Lung (tissue), 12 donors: ENCODE measurements around the gene DENND2C. TPM values are rescaled to one million over a fixed set of nuclear protein-coding genes. Genes with fewer than 3 reads are reported as not detected.

ENCODE experiments used
- ATAC-seq: fragments of 200-7000 bp; cut with Tn5 transposase; one replicate; pipeline ENCODE4 v1.9.1; 2020; ENCODE audit warnings: moderate number of reproducible peaks; ENCODE audit not compliant: insufficient read depth, low FRiP score
- DNase-seq, 3 donors: peaks; one replicate each; pipeline ENCODE4 v3.0.0-alpha.2; 2013 to 2017
- H3K27ac ChIP-seq, 2 donors: one replicate each; pipeline ENCODE4 v1.5.1; 2013; ENCODE audit warnings: mild to moderate bottlenecking in 2 of 2, moderate library complexity in 2 of 2, control low read depth in 1 of 2, inconsistent platforms in 1 of 2, low read depth in 1 of 2, low read length in 1 of 2
- H3K27me3 ChIP-seq, 3 donors: one replicate each; pipeline ENCODE4 v1.5.1; 2013; ENCODE audit warnings: low read length in 2 of 3; ENCODE audit not compliant: control insufficient read depth in 3 of 3, insufficient read depth in 3 of 3
- H3K36me3 ChIP-seq, 4 donors: one replicate each; pipeline ENCODE4 v1.5.1; 2013; ENCODE audit warnings: low read length in 4 of 4, mild to moderate bottlenecking in 1 of 4, moderate library complexity in 1 of 4; ENCODE audit not compliant: control insufficient read depth in 4 of 4, insufficient read depth in 4 of 4
- H3K4me1 ChIP-seq, 5 donors: one replicate each; pipeline ENCODE4 v1.5.1; 2013; ENCODE audit warnings: low read length in 5 of 5, mild to moderate bottlenecking in 2 of 5, moderate library complexity in 1 of 5; ENCODE audit not compliant: control insufficient read depth in 5 of 5, insufficient read depth in 5 of 5
- H3K4me3 ChIP-seq: one replicate; pipeline ENCODE4 v1.5.1; 2013; ENCODE audit warnings: mild to moderate bottlenecking, control low read depth, moderate library complexity
- H3K9ac ChIP-seq, 2 donors: one replicate each; pipeline ENCODE4 v1.5.1; 2013; ENCODE audit warnings: low read length in 2 of 2, control low read depth in 1 of 2; ENCODE audit not compliant: insufficient read depth in 1 of 2
- H3K9me3 ChIP-seq, 4 donors: one replicate each; pipeline ENCODE4 v1.5.1; 2013; ENCODE audit warnings: low read length in 3 of 4, mild to moderate bottlenecking in 1 of 4, moderate library complexity in 1 of 4; ENCODE audit not compliant: control insufficient read depth in 4 of 4, insufficient read depth in 3 of 4
- WGBS, 2 donors: extraction: QIAGEN DNeasy Blood & Tissue Kit; methylation state at CpG; one replicate each; pipeline ENCODE4 v1.1.7; 2013; 5-methylcytosine and 5-hydroxymethylcytosine counted together
- polyA plus RNA-seq, 2 donors: library from polyadenylated mRNA; stranded (reverse); fragments of 200-250 nt; gene quantifications; one replicate each; pipeline ENCODE4 v1.2.1, GENCODE V29; 2013
- total RNA-seq, 2 donors: library from RNA; depleted of rRNA in 1 of 2; stranded (reverse); fragments of >200 nt in 1 of 2; gene quantifications; one replicate each; pipeline ENCODE4 v1.2.1, GENCODE V29; 2014 to 2021
- TF ChIP-seq, protein P1 (sequence below): IDR thresholded peaks from 2 replicates; pipeline ENCODE4 v1.5.1; 2012; ENCODE audit warnings: mild to moderate bottlenecking; ENCODE audit errors: control extremely low read depth, extremely low read depth
- donor health status: control.
- donor health status: control.
- donor health status: Bipolar disorder and iron deficiency.
- donor health status: healthy.
- donor health status: DM: yes; HTN: yes; CAD: no.

The DENND2C gene
- total and polyA plus RNA-seq, 4 donors, result 1.00 to 6.1 (median 3.0) TPM

DNA sequence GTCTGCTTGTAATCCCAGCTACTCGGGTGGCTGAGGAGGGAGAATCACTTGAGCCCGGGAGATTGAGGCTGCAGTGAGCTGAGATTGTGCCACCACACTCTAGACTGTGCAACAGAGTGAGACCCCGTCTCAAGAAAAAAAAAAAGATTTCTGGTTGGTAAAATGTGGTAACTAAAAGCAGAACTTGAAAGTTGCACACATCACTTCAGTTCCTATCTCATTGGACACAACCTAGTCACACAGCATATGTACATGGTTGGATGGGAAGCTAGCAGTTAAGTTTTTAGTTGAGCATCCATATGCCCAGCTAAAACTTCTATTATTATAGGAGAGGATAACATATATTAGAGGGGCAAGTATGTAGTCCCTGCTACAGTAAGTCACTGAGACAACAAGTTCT, 110.5 kb downstream of the DENND2C start:
- TF ChIP-seq, protein P1, sequence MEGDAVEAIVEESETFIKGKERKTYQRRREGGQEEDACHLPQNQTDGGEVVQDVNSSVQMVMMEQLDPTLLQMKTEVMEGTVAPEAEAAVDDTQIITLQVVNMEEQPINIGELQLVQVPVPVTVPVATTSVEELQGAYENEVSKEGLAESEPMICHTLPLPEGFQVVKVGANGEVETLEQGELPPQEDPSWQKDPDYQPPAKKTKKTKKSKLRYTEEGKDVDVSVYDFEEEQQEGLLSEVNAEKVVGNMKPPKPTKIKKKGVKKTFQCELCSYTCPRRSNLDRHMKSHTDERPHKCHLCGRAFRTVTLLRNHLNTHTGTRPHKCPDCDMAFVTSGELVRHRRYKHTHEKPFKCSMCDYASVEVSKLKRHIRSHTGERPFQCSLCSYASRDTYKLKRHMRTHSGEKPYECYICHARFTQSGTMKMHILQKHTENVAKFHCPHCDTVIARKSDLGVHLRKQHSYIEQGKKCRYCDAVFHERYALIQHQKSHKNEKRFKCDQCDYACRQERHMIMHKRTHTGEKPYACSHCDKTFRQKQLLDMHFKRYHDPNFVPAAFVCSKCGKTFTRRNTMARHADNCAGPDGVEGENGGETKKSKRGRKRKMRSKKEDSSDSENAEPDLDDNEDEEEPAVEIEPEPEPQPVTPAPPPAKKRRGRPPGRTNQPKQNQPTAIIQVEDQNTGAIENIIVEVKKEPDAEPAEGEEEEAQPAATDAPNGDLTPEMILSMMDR, result no peak
- ATAC-seq (no peak), DNase-seq (no peak)
- 56 to 79% methylated on average over 3 of the region's 3 CpGs for WGBS, 2 donors
- no peaks in the 10 kb centered on the region for H3K4me1 ChIP-seq
- H3K27ac ChIP-seq, result no peak overlapping the region
- H3K4me3 ChIP-seq, result no peak overlapping the region
- H3K9ac ChIP-seq, result no peak overlapping the region
- no peaks in the 10 kb centered on the region for H3K27me3 ChIP-seq
- H3K36me3 ChIP-seq, result no peaks in the 10 kb centered on the region
- H3K9me3 ChIP-seq, result no peaks in the 10 kb centered on the region

DNA sequence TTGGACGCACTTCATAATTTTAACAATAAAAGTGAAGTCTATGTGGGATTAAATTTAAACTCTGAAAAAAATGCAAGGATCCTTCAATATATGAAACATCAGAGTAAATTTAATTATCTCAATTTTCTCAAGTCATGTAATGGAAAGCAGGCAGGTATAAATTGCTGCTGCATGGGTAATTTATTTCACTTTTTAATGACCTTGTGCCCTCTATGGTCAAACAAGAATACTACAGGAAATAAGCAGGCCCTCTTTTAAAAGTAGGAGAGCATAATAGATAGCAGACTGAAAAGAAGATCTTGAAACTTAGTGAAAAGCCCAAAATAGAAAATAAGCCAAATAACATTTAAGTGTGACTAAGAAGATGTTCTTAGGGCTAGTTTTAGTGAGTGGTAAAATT, 111.3 kb downstream of the DENND2C start:
- no peak overlapping the region for H3K27ac ChIP-seq
- no peaks in the 10 kb centered on the region for H3K36me3 ChIP-seq
- ATAC-seq (no peak), DNase-seq (peak in 2 of 3 donors; percentile 9 to 17)
- no peak overlapping the region for H3K9ac ChIP-seq
- no peaks in the 10 kb centered on the region for H3K4me1 ChIP-seq
- no peaks in the 10 kb centered on the region for H3K27me3 ChIP-seq
- 97 to 100% methylated on average over 1 of the region's 1 CpG for WGBS, 2 donors
- TF ChIP-seq, protein P1, result peak; percentile 9
- no peaks in the 10 kb centered on the region for H3K9me3 ChIP-seq
- no peak overlapping the region for H3K4me3 ChIP-seq

DNA sequence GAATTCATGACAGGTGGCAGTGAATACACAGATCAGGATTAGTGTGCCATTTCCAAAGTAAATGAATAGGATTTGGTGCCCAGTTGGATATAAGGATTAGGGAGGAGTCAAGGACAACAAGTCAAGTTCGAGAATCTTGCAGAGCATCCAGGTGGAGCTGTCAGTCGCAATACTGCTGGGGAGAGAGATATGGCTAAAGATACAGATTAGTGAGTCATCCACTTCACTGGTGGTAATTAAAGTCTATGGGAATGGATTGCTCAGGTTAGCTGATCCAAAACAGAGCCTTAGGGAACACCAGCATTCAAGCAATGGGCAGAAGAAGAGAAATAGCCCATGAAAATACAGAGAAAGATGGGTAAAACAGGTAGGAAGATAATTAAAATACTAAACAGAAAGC, 115.3 kb downstream of the DENND2C start:
- no peaks in the 10 kb centered on the region for H3K4me1 ChIP-seq
- H3K9me3 ChIP-seq, result no peaks in the 10 kb centered on the region
- whole genome bisulfite sequencing, 2 donors, result 61 to 99% methylated on average over 2 of the region's 2 CpGs
- H3K36me3 ChIP-seq, result no peaks in the 10 kb centered on the region
- H3K27me3 ChIP-seq, result no peaks in the 10 kb centered on the region
- TF ChIP-seq, protein P1, result no peak
- H3K27ac ChIP-seq, result no peak overlapping the region
- DNase-seq (no peak), ATAC-seq (no peak)
- H3K9ac ChIP-seq, result no peak overlapping the region
- no peak overlapping the region for H3K4me3 ChIP-seq

DNA sequence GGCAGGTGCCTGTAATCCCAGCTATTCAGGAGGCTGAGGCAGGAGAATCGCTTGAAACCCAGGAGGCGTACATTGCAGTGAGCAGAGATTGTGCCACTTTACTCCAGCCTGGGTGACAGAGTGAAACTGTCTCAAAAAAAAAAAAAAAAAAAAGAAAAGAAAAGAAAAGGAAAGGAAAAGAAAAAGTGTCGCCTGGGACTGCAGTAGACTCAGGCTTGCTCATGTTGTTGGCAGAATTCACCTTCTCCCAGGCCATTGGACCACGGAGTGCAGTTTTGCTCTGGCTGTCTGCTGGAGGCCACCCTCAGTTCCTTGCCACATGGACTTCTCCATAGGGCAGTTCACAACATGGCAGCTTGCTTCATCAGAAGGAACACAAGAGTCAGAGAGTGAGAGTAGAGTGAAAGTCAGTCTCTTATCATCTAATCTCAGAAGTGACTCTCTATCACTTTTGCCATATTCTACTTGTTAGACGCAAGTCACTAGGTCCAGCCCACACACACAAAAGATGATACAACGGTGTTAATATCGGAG, 117.7 kb downstream of the DENND2C start:
- WGBS, 2 donors, result 96% methylated on average over 7 of the region's 7 CpGs
- no peaks in the 10 kb centered on the region for H3K9me3 ChIP-seq

More for the DNA sequence above, 117.7 kb downstream of the DENND2C start:
- H3K4me3 ChIP-seq, result no peak overlapping the region
- DNase-seq, result no peak
- ATAC-seq, result no peak
- no peaks in the 10 kb centered on the region for H3K4me1 ChIP-seq
- H3K27me3 ChIP-seq, result no peaks in the 10 kb centered on the region
- TF ChIP-seq, protein P1, result no peak
- no peak overlapping the region for H3K27ac ChIP-seq
- no peaks in the 10 kb centered on the region for H3K36me3 ChIP-seq
- H3K9ac ChIP-seq, result no peak overlapping the region
